Measurements from ENCODE around the gene CDK11A.
"Not testable (repeated sequence)": the region's sequence is repeated elsewhere in the genome, so short reads cannot be mapped to it uniquely, and the experiment has no call there.

CDK11A gene

DNA sequence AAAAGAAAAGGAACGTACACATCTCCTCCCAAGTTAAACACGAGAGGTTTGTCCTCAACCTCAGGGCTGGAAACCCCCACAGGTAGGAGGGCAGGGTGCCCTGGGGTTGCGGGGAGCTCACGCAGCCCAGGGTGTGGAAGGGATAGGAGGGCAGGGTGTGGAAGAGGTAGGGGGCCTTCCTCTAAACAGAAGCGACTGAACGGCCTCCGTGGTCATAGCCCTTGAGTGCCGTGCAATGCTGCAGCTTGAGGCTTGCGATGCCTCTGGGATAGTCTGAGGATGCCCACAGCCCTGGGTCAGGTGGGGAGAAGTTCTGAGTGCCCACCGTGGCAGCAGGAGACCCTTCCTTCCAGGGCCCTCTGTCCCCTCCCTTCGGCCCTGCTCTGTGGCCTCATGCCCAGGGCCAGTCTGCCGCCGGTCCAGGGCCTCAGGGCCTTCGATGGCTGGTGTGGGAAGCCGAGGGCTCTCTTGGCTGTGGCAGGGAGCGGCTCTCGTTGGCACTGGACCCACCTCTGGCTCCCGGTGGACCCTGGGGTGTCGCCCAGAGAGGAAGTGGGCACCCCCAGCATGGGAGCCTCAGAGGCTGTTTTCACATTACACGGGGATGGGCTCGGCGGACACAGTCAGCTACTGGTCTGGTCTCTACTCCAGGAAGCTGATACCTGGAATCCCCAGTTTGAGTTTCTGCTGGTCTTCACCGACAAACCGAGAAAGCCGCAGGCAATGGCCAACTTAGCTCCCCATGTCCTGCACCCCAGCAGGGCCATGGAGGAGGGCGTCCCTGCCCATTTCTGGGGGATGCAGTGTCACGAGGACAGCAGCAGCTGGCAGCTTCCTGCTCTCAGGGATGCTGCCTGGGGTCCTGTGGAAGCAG is 59.0 kb downstream of the CDK11A start:
- Histone ChIP-seq H3K27me3 (ENCODE audit: control insufficient read depth, low read length) (no peaks in the 10 kb centered on the region), H4K20me1 (ENCODE audit: control insufficient read depth, insufficient read depth, low read depth, low read length) (no peaks in the 10 kb centered on the region), H3K27ac (ENCODE audit: low read depth, low read length) (no peak overlapping the region), H3F3A (ENCODE audit: control insufficient read depth, insufficient read depth) (peaks cover 3% of the 10 kb centered on the region; the same call in 1 of the 2 replicates), H3K4me1 (ENCODE audit: control insufficient read depth, low read length) (no peaks in the 10 kb centered on the region), H3K79me2 (ENCODE audit: control insufficient read depth, low read length) (no peaks in the 10 kb centered on the region), H3K4me2 (ENCODE audit: low read length) (no peak overlapping the region), H3K9me3 (ENCODE audit: control insufficient read depth, insufficient read depth, low read length) (no peaks in the 10 kb centered on the region), H3K9me2 (replicated peaks; ENCODE audit: control insufficient read depth, low read length) (no peaks in the 10 kb centered on the region), H3K36me3 (ENCODE audit: control insufficient read depth, low read length) (peaks cover 27% of the 10 kb centered on the region), H3K4me3 (ENCODE audit: low read length) (no peak overlapping the region)
- TF ChIP-seq, protein P1, sequence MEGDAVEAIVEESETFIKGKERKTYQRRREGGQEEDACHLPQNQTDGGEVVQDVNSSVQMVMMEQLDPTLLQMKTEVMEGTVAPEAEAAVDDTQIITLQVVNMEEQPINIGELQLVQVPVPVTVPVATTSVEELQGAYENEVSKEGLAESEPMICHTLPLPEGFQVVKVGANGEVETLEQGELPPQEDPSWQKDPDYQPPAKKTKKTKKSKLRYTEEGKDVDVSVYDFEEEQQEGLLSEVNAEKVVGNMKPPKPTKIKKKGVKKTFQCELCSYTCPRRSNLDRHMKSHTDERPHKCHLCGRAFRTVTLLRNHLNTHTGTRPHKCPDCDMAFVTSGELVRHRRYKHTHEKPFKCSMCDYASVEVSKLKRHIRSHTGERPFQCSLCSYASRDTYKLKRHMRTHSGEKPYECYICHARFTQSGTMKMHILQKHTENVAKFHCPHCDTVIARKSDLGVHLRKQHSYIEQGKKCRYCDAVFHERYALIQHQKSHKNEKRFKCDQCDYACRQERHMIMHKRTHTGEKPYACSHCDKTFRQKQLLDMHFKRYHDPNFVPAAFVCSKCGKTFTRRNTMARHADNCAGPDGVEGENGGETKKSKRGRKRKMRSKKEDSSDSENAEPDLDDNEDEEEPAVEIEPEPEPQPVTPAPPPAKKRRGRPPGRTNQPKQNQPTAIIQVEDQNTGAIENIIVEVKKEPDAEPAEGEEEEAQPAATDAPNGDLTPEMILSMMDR (IDR thresholded peaks at IDR 0.05; ENCODE audit: low read depth, low read length, poor library complexity, severe bottlenecking), result no peak
- no peak for TF ChIP-seq EZH2phosphoT487 (IDR thresholded peaks at IDR 0.05; ENCODE audit: borderline replicate concordance, low read length)

DNA sequence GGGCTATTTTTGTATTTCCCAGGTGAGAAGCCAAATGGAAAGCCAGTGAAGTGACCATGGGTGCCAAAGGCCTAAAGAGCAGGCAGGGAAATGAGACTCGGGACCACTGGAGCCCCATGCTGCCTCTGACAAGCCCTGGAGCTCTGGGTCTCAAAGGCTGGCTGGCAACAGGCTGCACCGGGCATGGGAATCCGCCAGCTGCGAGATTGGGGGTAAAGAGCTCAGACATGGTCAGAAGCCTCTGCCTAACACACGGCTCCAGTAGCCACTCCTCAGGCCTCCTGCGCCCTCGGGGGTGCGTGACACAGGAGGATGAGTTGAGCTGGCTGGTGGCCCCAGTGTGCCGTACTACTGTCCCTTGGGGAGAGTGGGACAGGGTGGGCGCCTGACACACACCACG is 59.8 kb downstream of the CDK11A start:
- H3K4me3 ChIP-seq (ENCODE audit: low read length); H3K9me2 ChIP-seq (replicated peaks; ENCODE audit: control insufficient read depth, low read length); H4K20me1 ChIP-seq (ENCODE audit: control insufficient read depth, insufficient read depth, low read depth, low read length); H3K27ac ChIP-seq (ENCODE audit: low read depth, low read length); H3K4me2 ChIP-seq (ENCODE audit: low read length); H3K4me1 ChIP-seq (ENCODE audit: control insufficient read depth, low read length); H3K9me3 ChIP-seq (ENCODE audit: control insufficient read depth, insufficient read depth, low read length); H3K27me3 ChIP-seq (ENCODE audit: control insufficient read depth, low read length); H3K79me2 ChIP-seq (ENCODE audit: control insufficient read depth, low read length); H3F3A ChIP-seq (ENCODE audit: control insufficient read depth, insufficient read depth): not testable (repeated sequence)
- peaks cover 23% of the 10 kb centered on the region for H3K36me3 ChIP-seq (ENCODE audit: control insufficient read depth, low read length)

DNA sequence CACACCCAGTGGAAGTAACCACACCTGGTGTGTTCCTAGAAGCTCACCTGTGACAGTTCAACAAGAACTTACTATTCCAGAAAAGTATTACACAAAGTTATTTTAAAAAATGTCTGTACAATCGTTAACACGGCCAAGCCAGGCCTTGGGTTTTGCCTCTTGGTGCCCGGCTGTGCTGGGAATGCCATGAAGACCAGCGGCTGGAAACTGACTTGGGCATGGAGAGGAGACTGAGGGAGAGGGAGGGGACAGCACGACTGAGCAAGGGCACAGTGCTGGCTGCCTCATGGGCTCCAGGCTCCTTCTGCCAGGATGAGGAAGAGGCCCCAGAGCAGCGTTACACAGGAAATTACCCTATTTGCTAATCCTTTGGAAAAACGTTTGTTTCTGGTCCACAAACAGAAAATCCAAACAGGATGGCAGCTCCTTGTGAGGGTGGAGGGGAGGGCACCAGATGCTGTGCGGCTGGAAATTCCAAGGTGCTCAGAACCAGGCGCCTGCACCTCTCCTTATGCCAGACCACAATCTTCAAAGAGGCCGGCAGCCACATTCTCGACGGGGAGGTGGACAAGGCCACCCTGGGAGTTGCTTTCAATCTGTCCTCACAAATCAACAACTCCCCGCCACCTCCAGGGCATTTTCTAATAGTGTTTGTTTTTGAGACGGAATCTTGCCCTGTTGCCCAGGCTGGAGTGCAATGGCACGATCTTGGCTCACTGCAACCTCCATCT is 61.2 kb downstream of the CDK11A start:
- not testable (repeated sequence) for H3F3A ChIP-seq (ENCODE audit: control insufficient read depth, insufficient read depth); H3K4me3 ChIP-seq (ENCODE audit: low read length); H3K4me1 ChIP-seq (ENCODE audit: control insufficient read depth, low read length); H3K79me2 ChIP-seq (ENCODE audit: control insufficient read depth, low read length); H4K20me1 ChIP-seq (ENCODE audit: control insufficient read depth, insufficient read depth, low read depth, low read length); H3K27me3 ChIP-seq (ENCODE audit: control insufficient read depth, low read length); H3K9me2 ChIP-seq (replicated peaks; ENCODE audit: control insufficient read depth, low read length); H3K27ac ChIP-seq (ENCODE audit: low read depth, low read length); H3K9me3 ChIP-seq (ENCODE audit: control insufficient read depth, insufficient read depth, low read length); H3K4me2 ChIP-seq (ENCODE audit: low read length)
- H3K36me3 ChIP-seq (ENCODE audit: control insufficient read depth, low read length), result peaks cover 23% of the 10 kb centered on the region

DNA sequence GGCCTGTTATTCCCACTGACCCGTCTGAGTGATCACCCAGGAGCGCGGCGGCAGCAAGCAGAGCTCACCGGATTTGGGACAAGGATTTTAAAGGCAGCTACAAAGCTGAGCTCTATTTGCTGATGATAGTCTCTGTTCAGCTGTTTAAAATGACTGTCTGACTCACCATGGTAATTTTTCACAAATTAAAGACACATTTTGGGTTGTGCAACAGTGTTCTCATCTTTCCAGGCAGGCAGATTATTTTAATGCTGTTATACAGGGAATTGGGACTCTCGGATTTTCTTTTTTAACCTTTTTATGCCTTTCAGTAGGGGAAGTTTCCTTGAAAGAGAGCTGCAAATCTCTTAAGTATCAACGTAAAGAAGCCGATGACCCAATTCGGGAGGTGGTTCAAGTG is 61.8 kb downstream of the CDK11A start:
- Histone ChIP-seq H3K79me2 (ENCODE audit: control insufficient read depth, low read length) (peaks cover 14% of the 10 kb centered on the region), H3K36me3 (ENCODE audit: control insufficient read depth, low read length) (peaks cover 23% of the 10 kb centered on the region)
- H3F3A ChIP-seq (ENCODE audit: control insufficient read depth, insufficient read depth); H3K4me1 ChIP-seq (ENCODE audit: control insufficient read depth, low read length); H3K27me3 ChIP-seq (ENCODE audit: control insufficient read depth, low read length); H3K9me3 ChIP-seq (ENCODE audit: control insufficient read depth, insufficient read depth, low read length); H3K27ac ChIP-seq (ENCODE audit: low read depth, low read length); H3K9me2 ChIP-seq (replicated peaks; ENCODE audit: control insufficient read depth, low read length); H4K20me1 ChIP-seq (ENCODE audit: control insufficient read depth, insufficient read depth, low read depth, low read length); H3K4me2 ChIP-seq (ENCODE audit: low read length); H3K4me3 ChIP-seq (ENCODE audit: low read length): not testable (repeated sequence)
